RPMI8226 (cell line): ENCODE measurements around the gene PORCN.
"Not testable (repeated sequence)": the region's sequence is repeated elsewhere in the genome, so short reads cannot be mapped to it uniquely, and the experiment has no call there.

Experiments
- DNase-seq: peaks from one replicate; pipeline ENCODE4 v3.0.0-alpha.2; 2015

The PORCN gene

DNA sequence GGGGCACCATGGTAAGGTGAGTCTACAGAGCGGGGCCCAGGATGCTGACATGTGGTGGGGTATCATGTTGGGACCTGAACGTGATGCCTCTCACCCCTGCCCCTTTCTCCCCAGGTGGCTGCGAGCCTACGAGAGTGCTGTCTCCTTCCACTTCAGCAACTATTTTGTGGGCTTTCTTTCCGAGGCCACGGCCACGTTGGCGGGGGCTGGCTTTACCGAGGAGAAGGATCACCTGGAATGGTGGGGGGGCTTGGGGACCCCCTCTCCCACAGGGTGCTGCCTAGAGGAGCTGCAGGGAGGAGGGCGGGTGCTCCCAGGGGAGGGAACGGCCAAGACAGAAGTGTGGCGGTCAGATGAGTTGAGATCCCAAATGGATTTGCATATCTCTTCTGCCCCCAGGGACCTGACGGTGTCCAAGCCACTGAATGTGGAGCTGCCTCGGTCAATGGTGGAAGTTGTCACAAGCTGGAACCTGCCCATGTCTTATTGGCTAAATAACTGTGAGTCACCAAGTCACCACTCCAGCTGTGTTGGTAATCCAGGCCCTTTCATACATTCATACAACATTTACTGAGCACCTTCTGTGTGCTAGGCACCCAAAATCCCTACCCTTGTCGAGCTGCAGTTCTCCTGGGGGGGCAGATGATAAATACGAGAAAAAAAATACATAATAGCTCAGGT lies 5.5 kb downstream of the PORCN start:
- DNase-seq: no peak

GRCh38 chrX:48514868-48515460 lies 6.2 kb downstream of the PORCN start:
- no peak for DNase-seq

DNA sequence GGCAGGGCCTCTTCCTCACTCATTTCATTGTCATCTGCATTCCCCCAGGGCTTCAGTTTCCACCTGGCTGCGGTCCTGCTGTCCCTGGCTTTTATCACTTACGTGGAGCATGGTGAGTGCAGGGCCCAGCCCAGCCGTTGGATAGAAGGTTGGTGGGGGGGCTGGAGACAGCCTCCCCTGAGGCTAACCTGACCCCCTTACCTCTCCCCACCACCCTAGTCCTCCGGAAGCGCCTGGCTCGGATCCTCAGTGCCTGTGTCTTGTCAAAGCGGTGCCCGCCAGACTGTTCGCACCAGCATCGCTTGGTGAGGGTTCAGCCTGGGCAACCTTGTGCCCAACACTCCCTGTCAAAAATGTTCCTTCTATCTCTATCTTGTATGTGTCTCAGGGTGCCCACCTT lies 7.0 kb downstream of the PORCN start:
- DNase-seq: no peak

GRCh38 chrX:48516285-48516684 lies 7.5 kb downstream of the PORCN start:
- DNase-seq: no peak

DNA sequence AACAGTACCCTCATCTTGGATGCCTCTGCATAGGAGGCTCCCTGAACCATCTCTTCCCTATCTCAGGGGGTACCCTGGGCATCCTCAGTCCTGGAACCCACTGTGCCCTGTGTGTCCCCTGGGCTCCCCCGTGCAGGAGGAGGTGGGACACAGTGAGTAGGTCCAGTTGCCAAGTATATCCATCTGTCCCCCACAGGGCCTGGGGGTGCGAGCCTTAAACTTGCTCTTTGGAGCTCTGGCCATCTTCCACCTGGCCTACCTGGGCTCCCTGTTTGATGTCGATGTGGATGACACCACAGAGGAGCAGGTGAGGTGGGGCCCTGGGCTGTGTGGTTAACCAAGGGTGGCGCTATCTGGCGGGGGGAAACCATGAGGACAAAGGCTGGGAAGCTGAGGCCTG lies 8.2 kb downstream of the PORCN start:
- no peak for DNase-seq

DNA sequence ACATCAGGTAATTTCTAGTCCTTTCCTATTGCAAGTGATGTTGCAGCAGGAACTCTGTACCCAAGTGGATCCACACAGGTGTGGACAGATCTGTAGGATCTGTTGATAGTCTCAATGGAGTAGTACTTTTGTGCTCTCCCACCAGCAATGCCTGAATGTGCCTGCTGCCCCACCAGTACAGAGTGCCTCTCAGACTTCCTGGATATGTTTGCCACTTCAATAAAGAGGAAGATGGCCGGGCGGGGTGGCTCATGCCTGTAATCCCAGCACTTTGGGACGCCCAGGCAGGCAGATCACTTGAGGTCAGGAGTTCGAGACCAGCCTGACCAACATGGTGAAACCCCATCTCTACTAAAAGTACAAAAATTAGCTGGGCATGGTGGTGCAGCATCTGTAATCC lies 10.7 kb downstream of the PORCN start:
- DNase-seq: not testable (repeated sequence)

DNA sequence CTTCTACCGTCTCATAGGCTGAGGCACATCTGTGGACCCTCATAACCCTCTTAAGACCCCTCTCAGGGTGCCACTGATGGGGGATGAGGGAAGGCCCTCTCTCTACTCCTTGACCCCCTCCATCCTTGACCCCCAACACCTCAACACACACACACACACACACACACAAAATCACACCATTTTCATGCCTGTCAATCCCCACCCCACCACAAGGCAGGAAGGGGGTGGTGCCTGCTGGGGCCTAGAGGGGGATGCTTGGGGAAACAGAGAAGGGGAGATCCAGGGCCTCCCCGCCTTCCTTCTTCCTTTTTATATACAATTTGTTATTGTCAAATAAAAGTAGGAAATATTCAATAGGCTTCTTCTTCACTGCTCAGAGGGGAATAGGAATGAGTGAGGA lies 11.7 kb downstream of the PORCN start:
- no peak for DNase-seq

DNA sequence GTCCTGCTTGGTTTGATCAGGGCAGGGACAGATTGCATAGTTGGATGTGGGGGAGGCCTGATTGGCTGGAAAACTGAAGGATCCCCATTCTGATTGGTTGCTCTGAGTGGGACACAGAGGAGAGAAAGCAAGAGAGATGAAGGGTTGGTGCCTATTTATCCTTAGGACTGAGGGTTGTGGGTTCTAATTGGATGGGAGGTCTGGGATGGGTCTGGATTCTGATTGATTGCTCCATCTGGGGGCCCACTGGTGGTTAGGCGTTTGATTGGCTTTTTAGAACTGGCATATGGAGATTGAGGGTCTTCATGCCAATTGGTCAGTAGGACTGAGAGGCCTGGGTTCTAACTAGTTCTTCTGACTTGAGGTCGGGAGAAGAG lies 12.2 kb downstream of the PORCN start:
- DNase-seq: no peak

DNA sequence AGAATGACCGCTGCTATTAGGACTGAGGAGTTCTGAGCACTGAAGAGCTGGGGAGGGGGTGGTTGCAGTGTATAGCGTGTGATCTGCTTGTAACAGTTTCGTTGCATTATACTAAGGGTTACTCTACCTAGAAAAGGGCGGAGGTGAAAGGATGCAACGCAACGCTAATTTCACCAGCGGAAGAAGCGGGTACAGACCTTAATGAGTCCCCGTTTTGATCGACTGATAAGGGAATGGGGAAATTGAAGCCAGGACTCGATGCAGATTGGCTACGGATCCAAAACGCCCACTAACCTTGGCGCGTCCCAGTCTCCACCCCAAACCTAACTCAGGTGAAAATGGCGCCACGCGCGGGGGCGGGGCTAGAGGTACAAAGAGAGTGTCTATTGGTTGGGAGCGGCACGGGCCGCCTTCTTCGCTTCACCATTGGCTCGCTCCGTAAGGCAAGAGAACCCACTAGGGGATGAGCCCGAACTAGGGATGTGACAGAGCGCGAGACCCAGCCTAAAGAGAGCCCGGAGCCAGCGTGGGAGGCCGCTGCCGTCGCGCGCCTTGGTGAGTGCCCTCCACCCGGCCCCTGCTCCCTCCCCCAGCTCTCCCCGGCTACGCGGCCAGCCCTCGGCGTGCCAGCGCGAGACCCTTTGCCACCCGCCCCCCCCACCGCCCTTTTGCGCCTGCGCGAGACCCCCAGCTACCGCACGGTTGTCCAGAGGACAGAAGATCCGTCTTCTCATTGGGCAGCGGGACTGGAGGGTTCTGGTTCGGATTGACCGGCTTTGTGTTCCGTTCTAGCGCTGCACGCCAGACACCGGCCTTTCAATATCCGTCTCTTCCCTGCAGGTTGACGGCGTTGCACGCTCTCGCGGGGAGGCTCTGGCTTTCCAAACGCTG lies 12.8 kb downstream of the PORCN start, which contains the start of gene EBP:
TSS of gene EBP (plus strand) at position 456 of the 891 bp plus-strand sequence. CDS start 1,964 bp downstream, outside the sequence.
- peak; percentile 97 for DNase-seq

- no peak for DNase-seq
These were observed 13.5 kb downstream of the PORCN start for GRCh38 chrX:48522291-48522690.

GRCh38 chrX:48523682-48524081 lies 14.9 kb downstream of the PORCN start:
- no peak for DNase-seq

- not testable (repeated sequence) for DNase-seq
These were observed 17.1 kb downstream of the PORCN start for GRCh38 chrX:48525853-48526252.

DNA sequence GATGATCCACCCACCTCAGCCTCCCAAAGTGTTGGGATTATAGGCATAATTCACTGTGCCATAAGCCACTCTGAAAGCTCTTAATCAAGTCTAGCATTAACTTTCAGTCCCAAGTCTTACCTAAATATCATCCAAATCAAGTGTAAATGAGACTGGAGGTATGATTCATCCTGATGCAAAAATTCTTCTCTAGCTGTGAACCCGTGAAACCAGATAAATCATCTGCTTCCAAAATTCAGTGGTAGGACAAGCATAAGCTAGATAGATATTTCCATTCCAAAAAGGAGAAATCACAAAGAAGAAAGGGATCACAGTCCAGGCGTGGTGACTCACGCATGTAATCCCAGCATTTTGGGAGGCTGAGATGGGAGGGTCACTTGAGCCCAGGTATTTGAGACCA lies 21.9 kb downstream of the PORCN start:
- no peak for DNase-seq

GRCh38 chrX:48531358-48531959 lies 22.7 kb downstream of the PORCN start:
- no peak for DNase-seq

GRCh38 chrX:48532161-48532560 lies 23.4 kb downstream of the PORCN start:
- DNase-seq: no peak

- no peak for DNase-seq
These were observed 24.4 kb downstream of the PORCN start for GRCh38 chrX:48533165-48533564.

- no peak for DNase-seq
These were observed 30.0 kb downstream of the PORCN start for GRCh38 chrX:48538641-48539344.

DNA sequence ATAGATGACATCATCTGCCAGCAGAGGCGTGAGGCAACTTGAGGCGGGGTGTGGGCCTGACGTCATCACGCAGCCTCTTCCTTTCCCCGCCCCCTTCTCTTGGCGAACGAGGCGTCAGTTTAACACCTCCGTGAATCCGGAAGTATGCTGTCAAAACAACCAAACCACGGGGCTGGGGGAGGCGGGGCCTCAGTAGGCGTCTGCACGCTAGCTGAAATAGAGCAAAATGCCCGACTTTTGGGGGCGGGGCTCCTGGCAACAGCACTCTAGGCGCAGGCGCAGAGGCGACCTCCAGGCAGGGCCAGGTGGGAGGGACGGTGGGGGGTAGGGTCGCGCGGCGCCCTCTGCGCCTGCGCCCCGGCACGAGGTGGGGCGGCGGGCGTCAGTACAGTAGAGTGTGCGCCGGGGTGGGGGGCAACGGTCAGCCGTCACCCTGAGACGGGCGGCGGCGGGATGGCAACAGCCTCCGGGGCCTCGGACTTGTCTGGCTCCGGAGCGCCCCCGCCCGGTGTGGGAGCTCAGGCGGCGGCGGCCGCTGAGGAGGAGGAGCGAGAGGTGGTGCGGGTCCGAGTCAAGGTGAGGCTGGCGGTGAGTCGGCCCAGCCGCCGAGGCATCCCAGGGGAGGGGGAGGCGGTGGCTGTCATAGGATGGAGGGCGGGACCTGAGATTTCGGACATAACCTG lies 30.7 kb downstream of the PORCN start, which contains the start of gene TBC1D25:
TSS of gene TBC1D25 (plus strand) at position 370 of the 683 bp plus-strand sequence. CDS start at position 454, 84 bp downstream.
- DNase-seq: peak; percentile 98

DNA sequence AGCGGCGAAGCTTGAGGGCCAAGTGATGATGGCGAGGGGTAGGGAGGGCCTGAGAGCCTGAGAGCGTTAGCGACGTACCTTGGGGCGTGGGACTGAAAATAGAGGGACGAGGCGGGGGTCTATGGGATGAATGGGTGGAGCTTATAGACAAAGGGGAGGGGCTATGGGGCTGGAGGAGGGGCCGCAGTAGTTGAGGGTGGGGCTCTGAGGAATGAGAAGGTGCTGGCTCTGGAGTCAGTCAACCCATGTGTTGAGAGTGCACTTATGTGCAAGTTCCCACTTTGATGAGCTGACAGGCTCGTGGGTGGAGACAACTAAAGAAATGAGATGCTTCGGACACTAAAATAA lies 31.2 kb downstream of the PORCN start:
- DNase-seq: no peak

DNA sequence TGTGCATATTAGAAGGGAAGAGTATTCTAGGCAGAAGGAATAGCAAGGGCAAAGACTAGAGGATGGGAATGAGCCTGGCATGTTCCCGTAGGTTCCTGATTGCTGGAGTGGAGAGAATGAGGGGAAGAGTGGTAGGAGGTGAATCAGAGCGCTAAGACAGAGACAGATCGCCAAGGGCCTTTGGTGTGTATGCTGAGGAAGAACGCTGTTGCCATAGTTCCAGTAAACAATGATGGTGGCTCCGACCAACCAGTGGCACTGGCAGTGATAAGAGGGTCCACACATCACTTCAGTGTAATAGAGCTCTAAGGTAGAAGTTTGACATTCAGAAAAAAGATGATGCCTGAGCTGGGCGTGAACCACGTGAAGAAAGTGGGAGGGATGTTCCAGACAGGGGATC lies 31.7 kb downstream of the PORCN start:
- no peak for DNase-seq

DNA sequence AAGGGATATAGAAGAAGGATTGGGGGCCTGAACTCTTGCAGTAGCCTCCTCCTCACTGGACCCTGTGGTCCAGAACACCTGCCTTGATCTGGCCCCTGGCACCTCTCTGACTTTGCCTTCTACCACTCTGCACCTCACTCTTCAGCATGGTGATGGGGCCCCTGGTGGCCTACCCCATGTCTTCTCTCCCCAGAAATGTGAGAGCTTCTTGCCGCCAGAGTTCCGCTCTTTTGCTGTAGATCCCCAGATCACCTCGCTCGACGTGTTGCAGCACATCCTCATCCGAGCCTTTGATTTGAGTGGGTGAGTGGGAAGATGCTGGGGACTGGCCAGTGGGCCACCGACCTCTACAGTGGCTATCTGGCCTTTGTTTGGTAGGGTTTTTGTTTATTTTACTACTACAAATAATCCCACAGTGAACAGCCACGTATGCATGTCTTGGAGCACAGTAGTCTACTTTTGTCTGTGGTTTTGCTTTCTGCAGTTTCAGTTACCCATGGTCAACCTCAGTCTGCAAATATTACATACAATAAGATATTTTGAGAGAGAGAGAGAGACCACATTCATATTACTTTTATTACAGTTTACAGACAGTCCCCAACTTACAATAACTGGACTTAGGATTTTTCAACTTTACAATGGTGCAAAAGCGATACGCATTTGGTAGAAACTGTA lies 32.5 kb downstream of the PORCN start:
- DNase-seq: no peak

GRCh38 chrX:48548871-48549270 lies 40.1 kb downstream of the PORCN start:
- DNase-seq: no peak
